IMR-90 (cell line): Measurements from ENCODE around the gene KLK14.

ENCODE experiments used
- BHLHE40 ChIP-seq: fragments of 150-350 bp; IDR thresholded peaks from 2 replicates; pipeline ENCODE4 v1.6.1; 2016; ENCODE audit warnings: mild to moderate bottlenecking, low read depth, low read length
- CEBPB ChIP-seq: IDR thresholded peaks from 2 replicates; pipeline ENCODE4 v1.6.1; 2012; ENCODE audit warnings: low read depth, low read length, improper control_type of control experiment
- CTCF ChIP-seq: conservative IDR thresholded peaks from 2 replicates; pipeline ENCODE4 v1.5.1; 2012; ENCODE audit warnings: mild to moderate bottlenecking, low read depth, low read length, improper control_type of control experiment
- MAFK ChIP-seq: IDR thresholded peaks from 2 replicates; pipeline ENCODE4 v1.6.1; 2012; ENCODE audit warnings: low read depth, low read length, improper control_type of control experiment
- MXI1 ChIP-seq: IDR thresholded peaks from 2 replicates; pipeline ENCODE4 v1.6.1; 2012; ENCODE audit warnings: low read depth, mild to moderate bottlenecking, low read length, moderate library complexity, borderline replicate concordance
- NFE2L2 ChIP-seq: fragments of 150-350 bp; IDR thresholded peaks from 2 replicates; pipeline ENCODE4 v1.6.1; 2016; ENCODE audit warnings: low read depth, mild to moderate bottlenecking, low read length
- POLR2A ChIP-seq: IDR thresholded peaks from 2 replicates; pipeline ENCODE4 v1.6.1; 2012; ENCODE audit warnings: mild to moderate bottlenecking, low read depth, low read length
- RCOR1 ChIP-seq: IDR thresholded peaks from 2 replicates; pipeline ENCODE4 v1.6.1; 2012; ENCODE audit warnings: mild to moderate bottlenecking, low read length, improper control_type of control experiment; ENCODE audit not compliant: insufficient replicate concordance
- RFX5 ChIP-seq: IDR thresholded peaks from 2 replicates; pipeline ENCODE4 v1.8.0; 2012; ENCODE audit warnings: low read depth, mild to moderate bottlenecking, low read length, moderate library complexity
- USF2 ChIP-seq: fragments of 150-350 bp; IDR thresholded peaks from 2 replicates; pipeline ENCODE4 v1.6.1; 2017; ENCODE audit warnings: mild to moderate bottlenecking, antibody characterized with exemption, low read length, low read depth
- TF ChIP-seq, protein P1 (sequence below): fragments of 150-350 bp; IDR thresholded peaks from 2 replicates; pipeline ENCODE4 v1.6.1; 2016; ENCODE audit warnings: low read depth, mild to moderate bottlenecking, low read length, moderate library complexity, borderline replicate concordance

DNA sequence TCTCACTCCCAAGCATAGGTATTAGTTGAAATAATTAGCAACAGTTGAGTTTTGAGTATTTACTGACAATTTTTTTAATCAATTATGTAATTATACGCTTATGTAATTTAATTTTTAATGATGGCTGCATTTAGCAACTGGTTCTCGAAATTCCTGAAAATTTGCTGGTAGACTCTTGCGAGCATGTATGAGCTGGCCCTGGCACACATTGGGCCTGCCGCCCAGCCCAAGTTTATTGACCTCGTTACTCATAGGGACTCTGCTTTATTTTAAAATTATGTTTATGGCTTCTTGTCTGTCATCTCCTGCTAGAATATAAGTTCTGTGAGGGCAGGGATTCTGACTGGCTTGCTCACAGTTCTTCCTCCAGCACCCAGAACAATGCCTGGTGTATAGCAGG lies 6.7 kb downstream of the KLK14 start:
- no peak for TF ChIP-seq POLR2A
- no peak for TF ChIP-seq CTCF
- no peak for TF ChIP-seq NFE2L2
- TF ChIP-seq MXI1: no peak
- no peak for TF ChIP-seq USF2
- no peak for TF ChIP-seq BHLHE40
- no peak for TF ChIP-seq RFX5
- no peak for TF ChIP-seq RCOR1
- TF ChIP-seq MAFK: no peak
- TF ChIP-seq, protein P1, sequence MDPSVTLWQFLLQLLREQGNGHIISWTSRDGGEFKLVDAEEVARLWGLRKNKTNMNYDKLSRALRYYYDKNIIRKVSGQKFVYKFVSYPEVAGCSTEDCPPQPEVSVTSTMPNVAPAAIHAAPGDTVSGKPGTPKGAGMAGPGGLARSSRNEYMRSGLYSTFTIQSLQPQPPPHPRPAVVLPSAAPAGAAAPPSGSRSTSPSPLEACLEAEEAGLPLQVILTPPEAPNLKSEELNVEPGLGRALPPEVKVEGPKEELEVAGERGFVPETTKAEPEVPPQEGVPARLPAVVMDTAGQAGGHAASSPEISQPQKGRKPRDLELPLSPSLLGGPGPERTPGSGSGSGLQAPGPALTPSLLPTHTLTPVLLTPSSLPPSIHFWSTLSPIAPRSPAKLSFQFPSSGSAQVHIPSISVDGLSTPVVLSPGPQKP: no peak
- no peak for TF ChIP-seq CEBPB
